Rectal smooth muscle tissue (tissue), 1 donor: Measurements from ENCODE around the gene SMCO1.
"Not testable (repeated sequence)": the region's sequence is repeated elsewhere in the genome, so short reads cannot be mapped to it uniquely, and the experiment has no call there.

ENCODE experiments used
- H3K27ac ChIP-seq: one replicate; pipeline ENCODE4 v1.7.0; 2013; ENCODE audit warnings: low read depth, low read length, inconsistent platforms
- H3K27me3 ChIP-seq: one replicate; pipeline ENCODE4 v1.7.0; 2013; ENCODE audit warnings: low read length; ENCODE audit not compliant: control insufficient read depth, insufficient read depth
- H3K36me3 ChIP-seq: one replicate; pipeline ENCODE4 v1.7.0; 2013; ENCODE audit warnings: low read length; ENCODE audit not compliant: control insufficient read depth, insufficient read depth
- H3K4me1 ChIP-seq: one replicate; pipeline ENCODE4 v1.7.0; 2013; ENCODE audit warnings: low read length; ENCODE audit not compliant: control insufficient read depth, insufficient read depth
- H3K4me3 ChIP-seq: one replicate; pipeline ENCODE4 v1.7.0; 2013; ENCODE audit warnings: low read length
- H3K9ac ChIP-seq: one replicate; pipeline ENCODE4 v1.7.0; 2013; ENCODE audit warnings: low read length

Gene SMCO1

GRCh38 chr3:196544491-196544992 lies 29.4 kb upstream of the SMCO1 start:
- Histone ChIP-seq H3K27me3 (no peaks in the 10 kb centered on the region), H3K4me3 (no peak overlapping the region), H3K4me1 (no peaks in the 10 kb centered on the region), H3K36me3 (no peaks in the 10 kb centered on the region), H3K9ac (no peak overlapping the region), H3K27ac (no peak overlapping the region)

DNA sequence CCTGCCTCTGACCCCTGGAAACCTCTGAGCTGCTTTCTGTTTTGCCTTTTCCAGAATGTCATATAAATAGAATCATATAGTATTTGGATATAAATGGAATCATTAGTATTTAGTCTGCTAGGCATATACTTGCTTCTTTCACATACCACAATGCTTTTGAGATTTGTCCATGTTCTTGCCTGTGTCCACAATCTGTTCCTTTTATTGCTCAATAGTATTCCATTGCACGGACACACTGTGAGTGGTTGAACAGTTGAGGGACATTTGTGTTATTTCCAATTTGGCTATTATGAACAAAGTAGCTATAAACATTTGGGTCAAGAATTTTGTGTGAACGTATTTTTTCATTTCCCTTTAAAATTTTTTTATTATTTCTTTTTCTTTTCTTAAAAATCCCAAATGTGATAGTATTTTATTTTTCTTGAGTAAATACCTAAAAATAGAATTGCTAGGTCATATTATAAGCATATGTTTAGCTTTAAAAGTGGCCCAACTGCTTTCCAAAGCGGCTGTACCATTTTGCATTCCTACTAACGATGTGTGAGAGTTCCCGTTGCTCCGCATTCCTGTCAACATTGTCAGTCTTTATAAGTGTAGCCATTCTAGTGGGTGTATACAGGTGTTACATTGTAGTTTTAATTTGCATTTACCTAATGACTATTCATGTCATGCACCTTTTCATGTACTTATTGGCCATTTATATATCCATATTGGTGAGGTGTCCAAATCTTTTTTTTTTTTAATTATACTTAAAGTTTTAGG lies 26.7 kb upstream of the SMCO1 start:
- no peaks in the 10 kb centered on the region for H3K27me3 ChIP-seq
- H3K27ac ChIP-seq = no peak overlapping the region
- H3K4me1 ChIP-seq = no peaks in the 10 kb centered on the region
- no peaks in the 10 kb centered on the region for H3K36me3 ChIP-seq
- no peak overlapping the region for H3K9ac ChIP-seq
- no peak overlapping the region for H3K4me3 ChIP-seq

- H3K27ac ChIP-seq = no peak overlapping the region
- no peak overlapping the region for H3K4me3 ChIP-seq
- no peak overlapping the region for H3K9ac ChIP-seq
- no peaks in the 10 kb centered on the region for H3K36me3 ChIP-seq
- no peaks in the 10 kb centered on the region for H3K4me1 ChIP-seq
- H3K27me3 ChIP-seq = no peaks in the 10 kb centered on the region
These were observed 22.3 kb upstream of the SMCO1 start for GRCh38 chr3:196537319-196537984.

DNA sequence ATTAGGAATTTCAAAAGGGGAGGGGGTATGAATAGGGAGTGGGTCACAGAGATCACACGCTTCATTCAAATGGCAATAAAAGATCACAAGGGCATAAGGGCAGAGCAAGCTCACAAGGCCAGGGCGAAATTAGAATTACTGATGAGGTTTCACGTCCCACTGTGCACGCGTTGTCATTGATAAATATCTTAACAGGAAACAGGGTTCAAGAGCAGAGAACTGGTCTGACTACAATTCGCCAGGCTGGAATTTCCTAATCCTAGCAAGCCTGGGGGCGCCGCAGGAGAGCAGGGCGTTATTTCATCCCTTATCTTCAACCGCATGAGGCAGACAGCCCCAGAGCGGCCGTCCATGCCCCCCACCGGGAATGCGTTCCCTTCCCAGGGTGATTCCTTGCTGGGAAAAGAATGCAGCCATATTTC lies 18.1 kb upstream of the SMCO1 start:
- H3K4me3 ChIP-seq = no peak overlapping the region
- no peak overlapping the region for H3K27ac ChIP-seq
- no peak overlapping the region for H3K9ac ChIP-seq
- H3K36me3 ChIP-seq = no peaks in the 10 kb centered on the region
- H3K4me1 ChIP-seq = no peaks in the 10 kb centered on the region
- H3K27me3 ChIP-seq = no peaks in the 10 kb centered on the region

- no peak overlapping the region for H3K9ac ChIP-seq
- H3K36me3 ChIP-seq = no peaks in the 10 kb centered on the region
- no peaks in the 10 kb centered on the region for H3K27me3 ChIP-seq
- no peak overlapping the region for H3K4me3 ChIP-seq
- no peak overlapping the region for H3K27ac ChIP-seq
- no peaks in the 10 kb centered on the region for H3K4me1 ChIP-seq
These were observed 16.3 kb upstream of the SMCO1 start for GRCh38 chr3:196531418-196531817.

- Histone ChIP-seq H3K27ac (peak overlapping the region; percentile 76), H3K4me1 (no peaks in the 10 kb centered on the region), H3K27me3 (no peaks in the 10 kb centered on the region), H3K4me3 (peak overlapping the region; percentile 60), H3K36me3 (no peaks in the 10 kb centered on the region), H3K9ac (peak overlapping the region; percentile 2)
These were observed 13.6 kb upstream of the SMCO1 start for GRCh38 chr3:196528639-196529233.

- Histone ChIP-seq H3K36me3 (no peaks in the 10 kb centered on the region), H3K9ac (no peak overlapping the region), H3K4me3 (no peak overlapping the region), H3K27me3 (no peaks in the 10 kb centered on the region), H3K27ac (no peak overlapping the region), H3K4me1 (no peaks in the 10 kb centered on the region)
These were observed 10.0 kb upstream of the SMCO1 start for GRCh38 chr3:196525141-196525540.

- H3K4me3 ChIP-seq = no peak overlapping the region
- H3K27me3 ChIP-seq = no peaks in the 10 kb centered on the region
- no peaks in the 10 kb centered on the region for H3K4me1 ChIP-seq
- H3K9ac ChIP-seq = no peak overlapping the region
- H3K36me3 ChIP-seq = no peaks in the 10 kb centered on the region
- no peak overlapping the region for H3K27ac ChIP-seq
These were observed 9.4 kb upstream of the SMCO1 start for GRCh38 chr3:196524527-196524926.

DNA sequence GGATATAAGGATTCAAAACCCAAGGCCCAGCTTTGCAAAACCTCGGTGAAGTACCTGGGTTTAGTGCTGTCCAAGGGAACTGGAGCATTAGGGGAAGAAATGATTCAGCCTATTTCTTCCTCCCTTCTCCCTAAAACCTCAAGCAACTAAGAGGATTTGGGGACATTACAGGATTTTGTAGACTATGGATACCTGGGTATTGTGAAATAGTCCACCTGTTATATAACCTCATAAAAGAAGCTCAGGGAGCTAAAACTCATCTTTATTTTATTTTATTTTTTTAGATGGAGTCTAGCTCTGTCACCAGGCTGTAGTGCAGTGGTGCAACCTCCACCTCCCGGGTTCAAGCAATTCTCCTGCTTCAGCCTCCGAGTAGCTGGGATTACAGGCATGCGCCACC lies 8.7 kb upstream of the SMCO1 start:
- Histone ChIP-seq H3K9ac (no peak overlapping the region), H3K27me3 (no peaks in the 10 kb centered on the region), H3K36me3 (no peaks in the 10 kb centered on the region), H3K4me3 (no peak overlapping the region), H3K27ac (no peak overlapping the region), H3K4me1 (no peaks in the 10 kb centered on the region)

DNA sequence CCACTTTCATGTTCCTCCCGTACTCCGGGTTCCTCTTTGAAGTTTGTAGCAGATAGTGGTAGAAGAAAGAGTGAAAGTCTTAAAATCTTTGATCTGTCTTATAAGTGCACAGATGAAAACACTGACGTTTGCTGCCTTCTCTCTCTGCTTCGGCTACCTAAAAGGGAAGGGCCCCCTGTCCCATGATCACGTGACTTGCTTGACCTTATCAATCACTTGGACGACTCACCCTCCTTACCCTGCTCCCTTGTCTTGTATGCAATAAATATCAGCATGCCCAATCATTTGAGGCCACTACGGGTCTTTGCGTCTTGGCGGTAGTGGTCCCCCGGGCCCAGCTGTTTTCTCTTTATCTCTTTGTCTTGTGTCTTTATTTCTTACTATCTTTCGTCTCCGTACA lies 6.1 kb upstream of the SMCO1 start:
- H3K36me3 ChIP-seq, H3K27ac ChIP-seq, H3K27me3 ChIP-seq, H3K9ac ChIP-seq, H3K4me1 ChIP-seq, H3K4me3 ChIP-seq: not testable (repeated sequence)

GRCh38 chr3:196519718-196520082 lies 4.6 kb upstream of the SMCO1 start:
- Histone ChIP-seq H3K27ac (no peak overlapping the region), H3K9ac (no peak overlapping the region), H3K36me3 (no peaks in the 10 kb centered on the region), H3K4me1 (no peaks in the 10 kb centered on the region), H3K4me3 (no peak overlapping the region), H3K27me3 (no peaks in the 10 kb centered on the region)

DNA sequence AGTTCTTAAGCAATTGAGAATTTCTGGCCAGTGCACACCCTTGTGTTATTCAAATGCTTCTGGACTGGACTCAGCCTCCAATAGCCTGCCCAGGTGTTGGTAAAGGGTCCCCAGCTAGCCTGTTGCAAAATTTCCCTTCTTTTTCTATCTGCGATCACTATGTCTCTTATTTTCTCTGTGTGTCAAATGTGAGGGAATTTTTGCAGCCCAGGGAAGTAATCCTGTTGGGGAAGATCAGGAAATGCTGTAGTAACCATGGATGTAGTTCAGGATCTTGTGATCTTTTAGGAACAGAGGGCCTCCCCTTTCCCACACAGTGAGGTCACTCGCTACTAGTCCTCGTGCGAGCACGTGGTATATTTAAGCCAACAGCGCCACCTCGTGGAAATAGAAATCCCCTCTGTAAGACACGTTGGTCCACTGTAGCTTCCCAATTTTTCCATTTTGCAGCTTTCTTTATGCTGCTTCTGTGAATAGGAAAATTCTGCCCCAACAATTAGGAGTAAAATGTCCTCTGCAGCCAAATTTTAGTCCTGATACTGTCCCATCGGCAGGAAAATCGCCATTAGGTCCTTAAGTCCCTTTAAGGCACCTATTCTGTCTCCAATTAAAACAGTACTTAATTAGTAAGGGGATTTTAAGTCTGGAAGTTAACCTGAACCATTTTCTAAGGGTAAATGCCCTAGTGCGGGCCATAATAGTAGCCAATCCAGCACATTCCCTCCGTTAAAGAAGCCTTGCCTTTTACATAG lies 4.0 kb upstream of the SMCO1 start:
- no peaks in the 10 kb centered on the region for H3K36me3 ChIP-seq
- H3K4me1 ChIP-seq = no peaks in the 10 kb centered on the region
- no peaks in the 10 kb centered on the region for H3K27me3 ChIP-seq
- no peak overlapping the region for H3K9ac ChIP-seq
- no peak overlapping the region for H3K4me3 ChIP-seq
- no peak overlapping the region for H3K27ac ChIP-seq
